ENCODE data around the gene MC4R.

MC4R gene

DNA sequence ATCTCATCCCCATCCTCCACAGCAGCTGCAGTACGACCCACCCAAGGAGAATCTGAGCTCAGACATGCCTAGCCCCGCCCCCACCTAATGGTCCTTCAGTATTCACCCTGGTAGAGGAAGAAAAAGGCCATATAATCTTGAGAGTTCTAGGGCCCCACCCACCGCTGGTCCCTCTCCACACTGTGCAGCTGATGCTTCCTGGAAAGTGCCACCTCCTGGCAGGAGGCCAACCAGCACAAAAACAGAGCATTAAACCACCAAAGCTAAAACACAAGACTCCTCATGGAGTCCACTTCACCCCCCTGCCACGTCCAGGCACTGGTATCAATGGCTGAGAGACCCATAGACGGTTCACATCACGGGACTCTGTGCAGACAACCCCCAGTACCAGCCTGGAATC is 40.7 kb downstream of the MC4R start:
- Histone ChIP-seq H3K27ac (no peak overlapping the region), H3K4me2 (ENCODE audit: low read length) (no peak overlapping the region), H3K9me3 (ENCODE audit: control insufficient read depth, low read length) (no peaks in the 10 kb centered on the region), H2AFZ (no peak overlapping the region), H3K4me1 (no peaks in the 10 kb centered on the region), H3K36me3 (ENCODE audit: control insufficient read depth, insufficient read depth, low read length) (no peaks in the 10 kb centered on the region), H3K4me3 (ENCODE audit: low read depth, low read length) (no peak overlapping the region), H3K27me3 (ENCODE audit: control insufficient read depth, insufficient read depth, low read length) (no peaks in the 10 kb centered on the region), H3K9ac (no peak overlapping the region), H3K79me2 (no peaks in the 10 kb centered on the region)
- TF ChIP-seq, protein P1, sequence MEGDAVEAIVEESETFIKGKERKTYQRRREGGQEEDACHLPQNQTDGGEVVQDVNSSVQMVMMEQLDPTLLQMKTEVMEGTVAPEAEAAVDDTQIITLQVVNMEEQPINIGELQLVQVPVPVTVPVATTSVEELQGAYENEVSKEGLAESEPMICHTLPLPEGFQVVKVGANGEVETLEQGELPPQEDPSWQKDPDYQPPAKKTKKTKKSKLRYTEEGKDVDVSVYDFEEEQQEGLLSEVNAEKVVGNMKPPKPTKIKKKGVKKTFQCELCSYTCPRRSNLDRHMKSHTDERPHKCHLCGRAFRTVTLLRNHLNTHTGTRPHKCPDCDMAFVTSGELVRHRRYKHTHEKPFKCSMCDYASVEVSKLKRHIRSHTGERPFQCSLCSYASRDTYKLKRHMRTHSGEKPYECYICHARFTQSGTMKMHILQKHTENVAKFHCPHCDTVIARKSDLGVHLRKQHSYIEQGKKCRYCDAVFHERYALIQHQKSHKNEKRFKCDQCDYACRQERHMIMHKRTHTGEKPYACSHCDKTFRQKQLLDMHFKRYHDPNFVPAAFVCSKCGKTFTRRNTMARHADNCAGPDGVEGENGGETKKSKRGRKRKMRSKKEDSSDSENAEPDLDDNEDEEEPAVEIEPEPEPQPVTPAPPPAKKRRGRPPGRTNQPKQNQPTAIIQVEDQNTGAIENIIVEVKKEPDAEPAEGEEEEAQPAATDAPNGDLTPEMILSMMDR (IDR thresholded peaks at IDR 0.05), result no peak

DNA sequence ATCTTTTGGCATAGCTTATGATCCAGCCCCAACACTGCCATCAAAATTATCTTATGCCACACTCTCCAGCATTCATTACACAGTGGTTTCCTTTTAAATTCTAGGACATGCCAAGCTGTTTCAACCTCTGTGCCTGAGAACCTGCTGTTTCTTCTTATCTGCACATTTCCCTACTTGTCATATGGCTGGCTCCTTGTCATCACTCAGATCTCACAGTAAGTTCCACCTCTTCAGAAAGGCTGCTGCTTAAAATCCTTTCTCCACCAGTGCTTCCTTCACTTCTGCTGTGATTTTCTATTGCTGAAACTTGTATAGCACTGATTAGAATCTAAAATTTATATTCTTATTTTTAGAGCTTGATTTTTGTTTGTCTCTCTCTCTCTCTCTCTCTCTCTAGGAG is 43.4 kb downstream of the MC4R start:
- Histone ChIP-seq H3K9ac (no peak overlapping the region), H3K27me3 (ENCODE audit: control insufficient read depth, insufficient read depth, low read length) (no peaks in the 10 kb centered on the region), H3K4me1 (no peaks in the 10 kb centered on the region), H3K79me2 (no peaks in the 10 kb centered on the region), H3K9me3 (ENCODE audit: control insufficient read depth, low read length) (no peaks in the 10 kb centered on the region), H3K4me3 (ENCODE audit: low read depth, low read length) (no peak overlapping the region), H3K36me3 (ENCODE audit: control insufficient read depth, insufficient read depth, low read length) (no peaks in the 10 kb centered on the region), H3K27ac (no peak overlapping the region), H2AFZ (no peak overlapping the region), H3K4me2 (ENCODE audit: low read length) (no peak overlapping the region)
- TF ChIP-seq, protein P1 (IDR thresholded peaks at IDR 0.05), result no peak

DNA sequence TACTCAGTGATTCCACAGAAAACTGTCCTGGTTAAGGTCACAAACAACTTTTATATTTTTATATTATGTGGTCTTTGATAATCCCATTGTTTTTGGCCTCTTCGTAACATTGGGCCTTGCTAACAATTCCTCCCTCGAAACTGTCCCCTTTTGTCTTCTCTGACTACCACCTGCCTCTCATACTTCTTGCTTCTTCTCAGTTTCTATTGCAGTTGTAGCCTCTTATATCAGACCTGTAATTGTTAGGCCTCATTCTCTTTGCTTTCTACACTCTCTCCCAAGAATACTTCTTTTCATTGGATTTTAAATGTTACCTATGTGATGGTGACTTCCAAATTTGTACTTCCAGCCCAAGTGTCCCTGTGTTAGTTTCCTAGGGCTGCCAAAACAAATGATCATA is 44.7 kb downstream of the MC4R start:
- H3K27ac ChIP-seq, result no peak overlapping the region
- no peak overlapping the region for H3K9ac ChIP-seq
- H3K4me1 ChIP-seq, result no peaks in the 10 kb centered on the region
- H3K27me3 ChIP-seq (ENCODE audit: control insufficient read depth, insufficient read depth, low read length), result no peaks in the 10 kb centered on the region
- no peak overlapping the region for H2AFZ ChIP-seq
- H3K4me3 ChIP-seq (ENCODE audit: low read depth, low read length), result no peak overlapping the region
- no peaks in the 10 kb centered on the region for H3K36me3 ChIP-seq (ENCODE audit: control insufficient read depth, insufficient read depth, low read length)
- H3K79me2 ChIP-seq, result no peaks in the 10 kb centered on the region
- no peak overlapping the region for H3K4me2 ChIP-seq (ENCODE audit: low read length)
- TF ChIP-seq, protein P1 (IDR thresholded peaks at IDR 0.05), result no peak
- no peaks in the 10 kb centered on the region for H3K9me3 ChIP-seq (ENCODE audit: control insufficient read depth, low read length)

DNA sequence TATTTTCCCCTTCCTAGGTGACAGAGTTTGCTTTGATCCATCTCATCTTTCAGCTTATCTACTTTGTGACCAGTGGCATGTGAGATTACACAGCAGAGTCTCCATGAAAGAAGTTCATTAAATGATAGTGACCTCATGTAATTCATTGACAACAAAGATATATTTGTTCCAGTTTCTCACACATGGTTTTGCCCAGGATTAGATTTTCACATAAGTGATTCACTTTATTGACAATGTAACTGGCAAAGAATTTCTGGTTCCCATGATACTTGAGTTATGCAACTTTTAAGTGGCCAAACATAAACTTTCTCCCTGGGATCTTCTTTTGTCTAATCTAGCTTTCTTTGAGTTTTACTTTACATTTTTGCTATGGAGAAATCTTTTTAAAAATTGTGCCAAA is 50.0 kb downstream of the MC4R start:
- Histone ChIP-seq H3K4me3 (ENCODE audit: low read depth, low read length) (no peak overlapping the region), H3K9me3 (ENCODE audit: control insufficient read depth, low read length) (no peaks in the 10 kb centered on the region), H3K79me2 (no peaks in the 10 kb centered on the region), H3K27ac (no peak overlapping the region), H2AFZ (no peak overlapping the region), H3K27me3 (ENCODE audit: control insufficient read depth, insufficient read depth, low read length) (no peaks in the 10 kb centered on the region), H3K4me2 (ENCODE audit: low read length) (no peak overlapping the region), H3K36me3 (ENCODE audit: control insufficient read depth, insufficient read depth, low read length) (no peaks in the 10 kb centered on the region), H3K4me1 (no peaks in the 10 kb centered on the region), H3K9ac (no peak overlapping the region)
- TF ChIP-seq, protein P1 (IDR thresholded peaks at IDR 0.05), result no peak
